Adipocyte (in vitro differentiated cells): ENCODE results near the gene RGS6.

Source experiments
- DNase-seq: peaks from one replicate; pipeline ENCODE4 v3.0.0-alpha.2; 2015; ENCODE audit warnings: low read depth
- H3K27me3 ChIP-seq: replicated peaks from 2 replicates; pipeline ENCODE4 v1.7.0; 2013; ENCODE audit warnings: mild to moderate bottlenecking, low read length, moderate library complexity; ENCODE audit not compliant: control insufficient read depth, insufficient read depth
- H3K36me3 ChIP-seq: 2 replicates; pipeline ENCODE4 v1.7.0; 2013; ENCODE audit warnings: low read length, mild to moderate bottlenecking, moderate library complexity; ENCODE audit not compliant: control insufficient read depth, insufficient read depth, severe bottlenecking
- H3K4me1 ChIP-seq: 2 replicates; pipeline ENCODE4 v1.7.0; 2013; ENCODE audit warnings: mild to moderate bottlenecking, low read length, moderate library complexity; ENCODE audit not compliant: control insufficient read depth, insufficient read depth
- H3K4me3 ChIP-seq: 2 replicates; pipeline ENCODE4 v1.7.0; 2013; ENCODE audit warnings: mild to moderate bottlenecking, low read length, moderate library complexity
- H3K9ac ChIP-seq: 2 replicates; pipeline ENCODE4 v1.7.0; 2013; ENCODE audit warnings: mild to moderate bottlenecking, low read length, moderate library complexity
- H3K9me3 ChIP-seq: 2 replicates; pipeline ENCODE4 v1.7.0; 2013; ENCODE audit warnings: mild to moderate bottlenecking, low read length, moderate library complexity; ENCODE audit not compliant: control insufficient read depth

RGS6 gene

GRCh38 chr14:72578514-72578913 lies 646.3 kb downstream of the RGS6 start:
- Histone ChIP-seq H3K27me3 (peaks cover 16% of the 10 kb centered on the region), H3K4me3 (no peak overlapping the region), H3K9ac (no peak overlapping the region), H3K4me1 (peaks cover 8% of the 10 kb centered on the region), H3K36me3 (no peaks in the 10 kb centered on the region), H3K9me3 (no peaks in the 10 kb centered on the region)
- DNase-seq: no peak

GRCh38 chr14:72582582-72582981 lies 650.4 kb downstream of the RGS6 start:
- DNase-seq: no peak
- Histone ChIP-seq H3K36me3 (no peaks in the 10 kb centered on the region), H3K9ac (no peak overlapping the region), H3K9me3 (no peaks in the 10 kb centered on the region), H3K4me3 (no peak overlapping the region), H3K27me3 (peaks cover 8% of the 10 kb centered on the region), H3K4me1 (peaks cover 13% of the 10 kb centered on the region)

GRCh38 chr14:72583316-72584272 lies 651.4 kb downstream of the RGS6 start:
- DNase-seq: no peak
- Histone ChIP-seq H3K9me3 (no peaks in the 10 kb centered on the region), H3K36me3 (no peaks in the 10 kb centered on the region), H3K27me3 (no peaks in the 10 kb centered on the region), H3K9ac (no peak overlapping the region), H3K4me1 (peaks cover 13% of the 10 kb centered on the region), H3K4me3 (no peak overlapping the region)

- no peak overlapping the region for H3K4me3 ChIP-seq
- peaks cover 3% of the 10 kb centered on the region for H3K9me3 ChIP-seq
- DNase-seq: no peak
- H3K36me3 ChIP-seq: no peaks in the 10 kb centered on the region
- no peaks in the 10 kb centered on the region for H3K27me3 ChIP-seq
- peaks cover 5% of the 10 kb centered on the region for H3K4me1 ChIP-seq
- H3K9ac ChIP-seq: no peak overlapping the region
Measured at GRCh38 chr14:72588521-72588920, 656.3 kb downstream of the RGS6 start.

- H3K27me3 ChIP-seq: no peaks in the 10 kb centered on the region
- no peak overlapping the region for H3K9ac ChIP-seq
- H3K36me3 ChIP-seq: no peaks in the 10 kb centered on the region
- DNase-seq: no peak
- peaks cover 3% of the 10 kb centered on the region for H3K9me3 ChIP-seq
- no peak overlapping the region for H3K4me3 ChIP-seq
- no peaks in the 10 kb centered on the region for H3K4me1 ChIP-seq
Measured at GRCh38 chr14:72589652-72590051, 657.4 kb downstream of the RGS6 start.

GRCh38 chr14:72590577-72590976 lies 658.3 kb downstream of the RGS6 start:
- DNase-seq: no peak
- no peak overlapping the region for H3K4me3 ChIP-seq

GRCh38 chr14:72591391-72591790 lies 659.2 kb downstream of the RGS6 start:
- no peaks in the 10 kb centered on the region for H3K36me3 ChIP-seq
- H3K9ac ChIP-seq: no peak overlapping the region
- DNase-seq: no peak
- no peak overlapping the region for H3K4me3 ChIP-seq
- peaks cover 3% of the 10 kb centered on the region for H3K27me3 ChIP-seq
- peaks cover 3% of the 10 kb centered on the region for H3K9me3 ChIP-seq
- no peaks in the 10 kb centered on the region for H3K4me1 ChIP-seq

More at GRCh38 chr14:72590577-72590976, 658.3 kb downstream of the RGS6 start:
- no peak overlapping the region for H3K9ac ChIP-seq
- peaks cover 3% of the 10 kb centered on the region for H3K9me3 ChIP-seq
- no peaks in the 10 kb centered on the region for H3K4me1 ChIP-seq
- no peaks in the 10 kb centered on the region for H3K36me3 ChIP-seq
- H3K27me3 ChIP-seq: no peaks in the 10 kb centered on the region

GRCh38 chr14:72594099-72594901 lies 662.1 kb downstream of the RGS6 start:
- no peaks in the 10 kb centered on the region for H3K4me1 ChIP-seq
- peaks cover 11% of the 10 kb centered on the region for H3K27me3 ChIP-seq

GRCh38 chr14:72595152-72595862 lies 663.1 kb downstream of the RGS6 start:
- DNase-seq: no peak
- H3K9ac ChIP-seq: no peak overlapping the region
- no peaks in the 10 kb centered on the region for H3K9me3 ChIP-seq
- peaks cover 11% of the 10 kb centered on the region for H3K27me3 ChIP-seq
- H3K4me1 ChIP-seq: no peaks in the 10 kb centered on the region
- no peaks in the 10 kb centered on the region for H3K36me3 ChIP-seq
- H3K4me3 ChIP-seq: no peak overlapping the region

More at GRCh38 chr14:72594099-72594901, 662.1 kb downstream of the RGS6 start:
- Histone ChIP-seq H3K9me3 (peaks cover 3% of the 10 kb centered on the region), H3K9ac (no peak overlapping the region), H3K4me3 (no peak overlapping the region), H3K36me3 (no peaks in the 10 kb centered on the region)
- no peak for DNase-seq

- no peak overlapping the region for H3K9ac ChIP-seq
- peaks cover 11% of the 10 kb centered on the region for H3K27me3 ChIP-seq
- no peaks in the 10 kb centered on the region for H3K36me3 ChIP-seq
- no peaks in the 10 kb centered on the region for H3K4me1 ChIP-seq
- H3K9me3 ChIP-seq: no peaks in the 10 kb centered on the region
- no peak overlapping the region for H3K4me3 ChIP-seq
- DNase-seq: no peak
Measured at GRCh38 chr14:72597252-72598233, 665.3 kb downstream of the RGS6 start.
